Measurements from ENCODE around the gene FBXO11.

DNA sequence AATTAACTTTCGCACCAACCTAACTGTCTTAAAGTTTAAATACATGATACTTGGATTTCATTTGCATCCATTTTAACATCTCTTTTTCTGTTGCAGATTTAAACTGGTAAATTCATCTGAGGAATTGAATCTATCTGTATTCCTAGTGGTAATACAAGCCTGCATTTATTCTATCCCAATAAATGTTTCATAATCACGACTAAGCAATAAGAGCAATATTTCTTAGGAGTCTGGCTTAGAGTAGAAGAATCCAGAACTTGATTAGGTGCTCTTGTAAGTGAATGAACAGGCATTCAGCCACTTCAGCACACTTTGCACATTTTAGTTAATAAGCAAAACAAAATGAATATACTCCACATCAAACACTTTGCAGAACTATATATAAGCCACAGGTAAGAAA lies 96.4 kb downstream of the FBXO11 start:
- no peak for TF ChIP-seq CTCF (IDR thresholded peaks at IDR 0.05)
- TF ChIP-seq TCF7L2 (IDR thresholded peaks at IDR 0.05; ENCODE audit: low read depth, low read length), result no peak
- no peak for TF ChIP-seq POLR2AphosphoS5 (IDR thresholded peaks at IDR 0.05; ENCODE audit: low read depth, low read length)
